Embryonic facial prominence (tissue), 1 donor: ENCODE data around the gene MIGA2.
A peak's percentile ranks its signal among the peaks of the same experiment; 100 is the strongest.
"Not testable (repeated sequence)": the region's sequence is repeated elsewhere in the genome, so short reads cannot be mapped to it uniquely, and the experiment has no call there.

Experiments
- DNase-seq: peaks from one replicate; pipeline ENCODE4 v3.0.0-alpha.2; 2016; ENCODE audit errors: extremely low spot score

Gene MIGA2

GRCh38 chr9:129101279-129101678 lies 64.9 kb downstream of the MIGA2 start:
- no peak for DNase-seq

GRCh38 chr9:129102095-129102525 lies 65.7 kb downstream of the MIGA2 start:
- no peak for DNase-seq

DNA sequence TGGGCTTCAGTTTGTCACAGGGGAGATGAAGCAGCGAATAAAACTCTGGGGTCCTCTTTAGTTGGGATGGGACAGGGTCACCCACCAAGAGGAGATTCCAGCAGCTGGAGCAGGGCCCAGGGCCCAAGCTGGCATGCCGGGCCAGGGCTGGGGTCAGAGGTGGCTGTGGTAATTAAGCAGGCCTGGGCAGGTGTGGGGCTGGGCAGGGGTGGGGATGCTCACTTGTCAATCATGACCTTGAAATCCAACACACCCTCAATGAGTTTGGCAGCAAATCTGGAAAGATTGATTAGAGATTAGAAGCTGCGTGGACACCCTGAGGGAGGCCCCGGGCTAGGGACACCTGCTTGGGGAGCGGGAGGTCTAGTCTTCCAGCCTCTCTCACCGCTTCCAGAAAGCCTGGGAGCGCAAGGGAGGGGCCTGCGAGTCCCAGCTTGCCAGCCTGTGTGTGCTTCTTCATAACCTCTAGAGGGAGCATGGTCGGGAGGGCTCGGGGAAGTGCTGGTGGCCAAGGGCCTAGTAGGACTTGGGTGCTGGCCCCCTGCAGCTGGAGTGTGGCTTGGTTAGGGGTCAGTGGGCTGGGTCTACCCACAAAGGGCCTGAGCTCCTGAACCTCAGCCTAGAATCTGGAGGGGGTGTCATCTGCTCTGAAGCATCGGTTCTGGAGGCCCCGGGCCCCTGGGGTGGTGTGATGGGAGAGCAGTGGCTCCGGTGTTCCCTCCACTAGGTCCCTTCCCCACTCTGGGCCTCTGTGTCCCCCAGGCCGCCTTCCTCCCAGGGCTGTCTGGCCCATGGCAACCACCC lies 66.6 kb downstream of the MIGA2 start:
- no peak for DNase-seq

- DNase-seq: no peak
These were observed 67.2 kb downstream of the MIGA2 start for GRCh38 chr9:129103595-129103965.

- no peak for DNase-seq
These were observed 67.6 kb downstream of the MIGA2 start for GRCh38 chr9:129104051-129104450.

- DNase-seq: no peak
These were observed 69.7 kb downstream of the MIGA2 start for GRCh38 chr9:129105857-129106694.

DNA sequence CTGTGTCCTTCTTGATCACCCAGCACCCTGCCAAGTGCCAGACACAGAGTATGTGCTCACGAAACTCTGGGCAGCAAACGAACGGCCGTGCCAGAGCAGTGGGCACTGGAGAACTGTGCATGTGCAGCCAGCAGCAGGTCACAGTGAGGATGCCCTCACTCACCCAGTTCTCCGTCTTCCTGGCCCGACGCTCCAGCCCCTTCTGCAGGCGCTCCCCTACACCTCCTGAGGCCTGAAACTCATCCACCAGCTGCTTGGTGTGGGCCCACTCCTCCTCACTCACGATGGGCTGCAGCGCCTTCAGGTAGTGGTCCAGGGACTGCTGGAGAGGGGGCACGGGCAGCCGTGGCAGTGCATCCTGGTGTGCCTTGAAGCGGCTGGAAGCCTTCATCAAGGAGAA lies 71.2 kb downstream of the MIGA2 start:
- no peak for DNase-seq

GRCh38 chr9:129108083-129108804 lies 71.8 kb downstream of the MIGA2 start:
- DNase-seq: no peak

GRCh38 chr9:129108805-129109536 lies 72.5 kb downstream of the MIGA2 start:
- DNase-seq: no peak

- no peak for DNase-seq
These were observed 73.1 kb downstream of the MIGA2 start for GRCh38 chr9:129109537-129109903.

GRCh38 chr9:129109952-129110739 lies 73.7 kb downstream of the MIGA2 start:
- no peak for DNase-seq

GRCh38 chr9:129110740-129111527 lies 74.5 kb downstream of the MIGA2 start, which contains the start of the genes CRAT and PTPA:
Gene CRAT (minus strand): TSS chr9:129110793. CDS start chr9:129110509, 284 bp downstream.
Gene PTPA (plus strand): TSS chr9:129111415. CDS start chr9:129111601, 186 bp downstream.
- peak; percentile 81 for DNase-seq

GRCh38 chr9:129111528-129112151 lies 75.2 kb downstream of the MIGA2 start:
- DNase-seq: no peak

DNA sequence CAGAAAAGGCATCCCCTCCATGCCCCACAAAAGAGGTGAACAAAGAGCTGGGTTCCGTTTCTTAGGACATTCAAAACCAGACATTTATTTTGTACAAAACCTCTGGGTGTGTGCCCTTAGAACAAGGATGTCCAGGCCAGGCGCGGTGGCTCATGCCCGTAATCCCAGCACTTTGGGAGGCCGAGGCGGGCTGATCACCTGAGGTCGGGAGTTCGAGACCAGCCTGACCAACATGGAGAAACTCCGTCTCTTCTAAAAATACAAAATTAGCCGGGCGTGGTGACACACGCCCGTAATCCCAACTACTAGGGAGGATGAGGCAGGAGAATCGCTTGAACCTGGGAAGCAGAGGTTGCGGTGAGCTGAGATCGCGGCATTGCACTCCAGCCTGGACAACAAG lies 76.1 kb downstream of the MIGA2 start:
- DNase-seq: not testable (repeated sequence)

DNA sequence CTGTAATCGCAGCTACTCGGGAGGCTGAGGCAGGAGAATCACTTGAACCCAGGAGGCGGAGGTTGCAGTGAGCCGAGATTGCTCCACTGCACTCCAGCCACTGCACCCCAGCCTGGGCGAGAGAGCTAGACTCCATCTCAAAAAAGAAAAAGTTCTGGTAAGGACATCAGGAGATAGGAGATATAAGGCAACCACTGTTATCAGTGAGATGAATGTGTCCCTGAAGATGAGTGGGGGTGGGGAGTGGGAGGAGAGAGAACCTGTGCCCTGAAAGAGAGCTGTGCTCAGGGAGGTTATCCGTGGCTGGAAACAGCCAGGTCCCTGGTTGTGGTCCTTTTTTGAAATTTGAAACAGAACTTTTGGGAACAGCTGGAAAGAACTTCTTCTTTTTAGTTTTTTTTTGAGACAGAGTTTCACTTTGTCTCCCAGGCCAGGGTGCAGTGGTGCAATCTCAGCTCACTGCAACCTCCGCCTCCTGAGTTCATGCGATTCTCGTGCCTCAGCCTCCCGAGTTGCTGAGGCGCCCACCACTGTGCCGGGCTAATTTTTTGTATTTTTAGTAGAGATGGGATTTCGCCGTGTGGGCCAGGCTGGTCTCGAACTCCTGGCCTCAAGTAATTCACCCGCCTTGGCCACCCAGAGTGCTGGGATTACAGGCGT lies 77.3 kb downstream of the MIGA2 start:
- DNase-seq: no peak

DNA sequence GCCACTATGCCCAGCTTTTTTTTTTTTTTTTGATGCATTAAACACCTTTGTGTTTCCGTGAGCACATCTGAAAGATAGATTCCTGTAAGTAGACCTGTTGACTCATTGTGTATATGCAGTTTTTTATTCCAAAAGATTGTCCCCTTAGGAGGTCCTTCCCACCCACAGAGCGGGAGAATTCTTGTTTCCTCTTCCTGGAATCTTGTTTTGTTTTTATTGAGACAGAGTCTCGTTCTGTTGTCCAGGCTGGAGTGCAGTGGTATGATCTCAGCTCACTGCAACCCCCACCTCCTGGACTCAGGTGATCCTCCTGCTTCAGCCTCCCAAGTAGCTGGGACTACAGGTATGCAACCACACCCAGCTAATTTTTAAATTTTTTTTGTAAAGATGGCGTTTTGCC lies 82.4 kb downstream of the MIGA2 start:
- DNase-seq: no peak

DNA sequence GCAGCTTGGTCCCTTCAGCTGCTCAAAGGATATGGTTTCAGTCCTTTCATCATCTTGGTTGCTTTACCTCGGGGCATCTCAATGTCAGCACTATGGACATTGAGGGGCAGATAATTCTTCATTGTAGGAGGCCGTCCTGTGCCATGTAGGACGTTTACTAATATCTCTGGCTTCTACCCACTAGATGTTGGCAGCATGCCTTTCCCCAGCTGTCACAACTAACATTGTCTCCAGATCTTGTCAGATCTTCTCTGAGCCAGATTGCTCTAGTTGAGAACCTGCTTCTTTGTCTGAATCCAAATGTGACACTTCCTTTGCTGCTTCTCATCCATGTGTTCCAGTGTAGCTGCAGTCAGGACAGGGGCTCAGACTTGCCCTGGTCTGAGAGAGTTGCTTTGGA lies 85.1 kb downstream of the MIGA2 start:
- DNase-seq: no peak
